EH (cell line): ENCODE measurements around the gene NEURL1B.
A peak's percentile ranks its signal among the peaks of the same experiment; 100 is the strongest.
"Not testable (repeated sequence)": the region's sequence is repeated elsewhere in the genome, so short reads cannot be mapped to it uniquely, and the experiment has no call there.

ENCODE experiments used
- DNase-seq: peaks from one replicate; pipeline ENCODE4 v3.0.0-alpha.2; 2015; ENCODE audit warnings: low read depth

NEURL1B gene, protein sequence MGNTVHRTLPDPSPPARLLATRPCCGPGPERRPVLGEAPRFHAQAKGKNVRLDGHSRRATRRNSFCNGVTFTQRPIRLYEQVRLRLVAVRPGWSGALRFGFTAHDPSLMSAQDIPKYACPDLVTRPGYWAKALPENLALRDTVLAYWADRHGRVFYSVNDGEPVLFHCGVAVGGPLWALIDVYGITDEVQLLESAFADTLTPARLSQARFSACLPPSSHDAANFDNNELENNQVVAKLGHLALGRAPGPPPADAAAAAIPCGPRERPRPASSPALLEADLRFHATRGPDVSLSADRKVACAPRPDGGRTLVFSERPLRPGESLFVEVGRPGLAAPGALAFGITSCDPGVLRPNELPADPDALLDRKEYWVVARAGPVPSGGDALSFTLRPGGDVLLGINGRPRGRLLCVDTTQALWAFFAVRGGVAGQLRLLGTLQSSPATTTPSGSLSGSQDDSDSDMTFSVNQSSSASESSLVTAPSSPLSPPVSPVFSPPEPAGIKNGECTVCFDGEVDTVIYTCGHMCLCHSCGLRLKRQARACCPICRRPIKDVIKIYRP

GRCh38 chr5:172640822-172641358, at the start of gene NEURL1B:
Gene NEURL1B (plus strand): TSS chr5:172641263. CDS start chr5:172641407, 144 bp downstream.
- DNase-seq = peak; percentile 78

DNA sequence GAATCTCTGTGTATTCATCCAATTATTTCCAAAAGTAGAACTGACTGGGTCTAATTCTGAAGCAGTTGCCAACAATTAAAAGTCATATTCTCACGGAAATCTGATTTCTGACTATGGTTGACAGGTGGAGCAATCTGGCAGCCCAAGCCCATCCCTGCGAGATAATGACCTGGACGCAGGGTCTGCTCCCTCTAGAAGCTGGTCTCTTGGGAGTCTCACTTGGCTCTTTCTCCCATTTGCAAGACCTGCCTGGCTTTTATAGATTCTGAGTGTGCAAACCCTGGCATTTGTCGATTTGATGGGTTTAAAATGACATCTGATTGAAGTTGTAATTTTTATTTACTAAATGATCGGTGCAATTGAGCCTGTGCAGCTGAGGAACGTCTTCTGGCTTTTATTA, 49.4 kb upstream of the NEURL1B start:
- no peak for DNase-seq

DNA sequence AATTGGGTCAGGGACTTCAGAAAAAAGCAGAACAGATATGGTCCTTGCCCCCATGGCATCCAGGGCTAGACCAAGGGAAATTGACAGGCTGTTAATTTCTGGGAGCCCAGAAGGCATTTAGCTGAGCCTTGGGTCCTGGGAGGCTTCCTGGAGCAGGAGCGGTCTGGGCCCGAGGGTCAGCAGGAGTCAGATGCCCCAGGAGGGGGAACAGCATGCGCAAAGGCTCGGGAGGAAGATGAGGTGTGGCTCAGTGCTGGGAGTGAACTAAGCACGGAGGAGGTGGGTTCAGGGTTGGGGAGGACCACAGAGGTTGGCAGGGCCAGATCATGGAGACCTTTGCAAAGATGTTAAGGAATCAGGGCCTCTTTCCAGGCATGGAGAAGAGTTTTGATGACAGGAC, 48.2 kb upstream of the NEURL1B start:
- no peak for DNase-seq

DNA sequence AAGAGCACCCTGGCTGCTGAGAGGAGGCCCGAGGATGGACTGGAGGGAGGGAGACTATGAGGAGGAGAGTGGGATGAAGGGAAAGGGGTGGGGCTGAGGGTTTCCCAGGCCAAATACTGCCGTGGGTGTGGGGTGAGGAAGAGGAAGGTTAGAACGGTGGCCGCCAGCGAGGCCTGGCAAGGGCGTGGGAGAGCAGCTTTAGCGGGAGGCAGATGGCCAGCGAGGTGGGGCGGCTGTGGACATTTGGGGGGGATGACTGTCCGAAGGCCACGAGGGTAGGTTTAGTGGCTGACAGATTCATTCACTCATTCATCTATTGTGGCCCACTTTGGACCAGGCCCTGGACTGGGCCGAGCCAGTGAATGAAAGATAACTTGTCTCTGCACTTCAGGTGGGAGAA, 47.8 kb upstream of the NEURL1B start:
- no peak for DNase-seq

DNA sequence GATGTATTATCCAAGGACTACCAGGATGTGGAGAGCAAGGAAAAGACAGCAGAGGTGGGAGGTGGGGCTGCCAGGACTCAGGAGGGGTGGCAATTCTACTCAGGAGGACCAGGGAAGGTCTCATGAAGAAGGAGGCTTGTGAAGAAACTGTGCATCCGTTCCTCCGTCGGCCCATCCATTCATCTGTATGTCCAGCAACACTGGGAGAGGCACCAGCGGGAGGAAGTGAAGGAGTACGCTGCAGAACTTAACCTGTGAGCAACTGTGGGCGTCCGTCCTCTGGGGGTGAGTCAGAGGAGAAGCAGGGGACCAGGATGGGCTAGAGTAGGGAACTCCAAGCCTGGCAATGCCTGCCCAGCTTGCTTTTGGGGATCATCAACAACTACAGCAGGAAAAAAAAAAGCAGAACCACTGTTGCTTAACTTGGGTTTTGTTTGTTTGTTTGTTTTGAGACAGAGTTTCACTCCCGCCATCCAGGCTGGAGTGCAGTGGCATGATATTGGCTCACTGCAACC, 47.3 kb upstream of the NEURL1B start:
- no peak for DNase-seq

DNA sequence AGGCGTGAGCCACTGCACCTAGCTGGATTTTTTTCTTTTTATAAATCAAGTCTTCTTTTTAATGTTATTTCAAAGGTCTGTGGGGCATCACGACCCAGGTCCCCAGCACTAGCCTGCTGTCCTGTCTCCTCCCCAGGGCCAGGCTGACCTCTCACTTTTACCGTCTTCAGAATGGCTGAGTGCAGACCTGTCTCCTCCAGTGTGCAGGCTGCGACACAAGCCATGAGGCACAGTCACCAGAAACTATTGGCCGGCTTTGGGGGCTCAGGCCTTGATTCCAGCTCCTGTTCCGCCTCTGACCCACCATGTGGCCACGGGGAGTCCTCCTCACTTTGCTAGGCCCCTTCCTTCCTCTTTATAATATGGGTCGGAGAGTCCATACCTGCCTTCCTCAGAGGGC, 46.6 kb upstream of the NEURL1B start:
- no peak for DNase-seq

DNA sequence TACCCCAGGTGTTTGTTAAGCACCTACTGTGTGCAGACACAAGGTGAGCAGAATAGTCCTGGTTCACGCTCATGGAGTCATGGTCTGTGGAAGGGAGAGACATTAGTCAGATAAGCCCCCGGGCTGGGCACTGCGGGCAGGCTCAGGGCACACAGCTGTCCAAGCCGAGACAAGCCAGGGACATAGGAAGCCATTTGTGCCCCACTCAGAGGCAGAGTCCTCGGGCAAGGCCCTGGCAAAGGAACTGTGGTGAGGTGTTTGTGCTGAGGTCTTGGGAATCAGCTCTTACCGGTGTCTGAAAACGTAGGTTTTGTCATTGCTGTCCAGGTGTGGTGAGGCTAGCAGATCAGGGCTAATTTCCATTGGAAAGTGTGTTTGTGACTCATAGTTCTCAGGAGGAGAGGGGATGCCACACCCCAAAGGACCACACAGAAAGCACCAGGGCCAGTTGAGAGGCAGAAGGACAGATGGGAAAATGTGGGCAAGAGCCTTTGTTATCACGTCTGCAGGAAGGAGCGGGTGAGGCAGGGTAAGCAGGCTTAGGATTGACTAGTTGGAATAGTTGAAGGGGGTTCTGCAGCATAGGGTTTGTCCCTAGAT, 46.1 kb upstream of the NEURL1B start:
- no peak for DNase-seq

GRCh38 chr5:172595596-172596455, 45.2 kb upstream of the NEURL1B start:
- no peak for DNase-seq

DNA sequence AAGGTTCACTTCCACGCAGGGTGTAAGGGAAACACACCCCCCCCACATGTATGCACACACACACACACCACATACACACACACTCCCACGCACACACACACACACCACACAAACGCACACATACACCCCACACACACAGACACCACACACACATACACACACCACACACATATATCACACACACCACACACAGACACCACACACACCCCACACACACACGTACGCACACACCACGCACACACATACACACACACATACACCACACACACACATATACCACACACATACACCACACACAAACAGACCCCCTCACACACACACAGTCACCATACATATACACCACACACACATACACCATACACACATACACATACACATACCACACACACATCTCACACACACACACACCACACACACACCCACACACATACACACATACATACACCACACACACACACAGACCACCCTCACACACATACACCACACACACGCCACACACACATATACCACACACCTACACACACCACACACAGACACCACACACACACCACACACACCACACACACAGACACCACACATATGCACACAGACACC, 44.3 kb upstream of the NEURL1B start:
- DNase-seq = no peak

- no peak for DNase-seq
These were observed 43.3 kb upstream of the NEURL1B start for GRCh38 chr5:172597755-172598155.

DNA sequence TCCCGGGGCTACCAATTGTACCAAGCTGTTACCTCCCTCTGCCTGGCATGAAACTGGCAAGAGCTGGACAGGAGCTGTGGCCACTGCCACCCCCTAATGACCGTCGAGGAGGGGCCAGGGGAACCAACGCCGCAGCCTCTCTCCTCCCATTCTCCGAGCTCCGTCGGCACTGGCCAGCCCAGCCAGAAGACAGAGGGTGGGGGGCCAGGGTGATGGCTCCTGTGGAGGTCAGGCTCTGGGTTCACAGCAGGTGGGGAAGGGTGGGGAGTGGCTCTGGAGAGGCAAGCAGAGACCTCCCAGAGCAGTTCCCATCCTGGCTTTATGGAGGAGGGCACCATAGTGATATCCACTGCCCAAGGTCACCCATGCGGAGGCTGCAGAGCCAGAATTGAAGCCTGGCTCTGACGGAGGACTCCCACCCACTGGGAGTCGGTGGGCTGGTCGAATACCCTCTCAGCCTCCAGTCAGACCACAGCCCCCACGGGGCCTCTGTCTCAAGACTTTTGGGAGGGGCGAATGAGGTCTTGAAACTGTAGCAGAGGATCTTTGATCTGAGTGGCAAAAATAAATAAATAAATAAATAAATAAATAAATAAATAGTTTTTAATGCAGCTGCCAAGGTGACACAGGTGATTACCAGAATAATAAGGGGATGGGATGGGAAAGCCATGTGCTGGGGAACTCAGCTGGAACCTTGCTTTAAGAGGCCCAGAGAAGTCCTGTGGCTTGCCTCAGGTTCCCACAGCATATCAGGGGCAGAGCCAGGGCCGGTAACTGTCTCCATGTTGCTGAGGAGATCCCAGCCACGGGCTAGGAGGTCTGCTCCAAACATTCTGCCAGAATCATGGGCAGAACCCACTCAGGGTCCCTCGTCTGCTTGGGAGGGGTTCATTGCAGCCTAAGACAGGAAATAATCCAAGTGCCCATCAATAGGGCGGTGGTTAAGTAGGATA, 42.5 kb upstream of the NEURL1B start:
- DNase-seq = no peak

DNA sequence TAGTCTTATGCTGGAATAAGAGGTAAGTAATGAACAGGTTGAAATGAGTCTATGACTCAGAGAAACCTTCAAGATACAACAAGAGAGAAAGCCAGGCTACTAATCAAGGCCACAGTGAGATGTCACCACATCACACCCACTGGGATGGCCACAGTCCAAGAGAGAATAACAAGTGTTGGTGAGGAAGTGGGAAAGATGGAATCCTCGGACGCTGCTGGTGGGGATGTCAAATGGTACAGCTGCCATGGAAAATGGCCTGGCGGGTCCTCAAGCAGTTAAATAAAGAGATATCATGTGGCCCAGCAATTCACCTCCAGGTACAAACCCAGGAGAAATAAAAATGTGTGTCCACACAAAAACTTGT, 41.9 kb upstream of the NEURL1B start:
- no peak for DNase-seq

- DNase-seq = no peak
These were observed 40.5 kb upstream of the NEURL1B start for GRCh38 chr5:172600571-172600970.

- DNase-seq = not testable (repeated sequence)
These were observed 39.5 kb upstream of the NEURL1B start for GRCh38 chr5:172601576-172601975.

GRCh38 chr5:172602783-172603231, 38.3 kb upstream of the NEURL1B start:
- DNase-seq = peak; percentile 12

- peak; percentile 61 for DNase-seq
These were observed 37.7 kb upstream of the NEURL1B start for GRCh38 chr5:172603251-172603806.

- no peak for DNase-seq
These were observed 35.6 kb upstream of the NEURL1B start for GRCh38 chr5:172605466-172605865.

DNA sequence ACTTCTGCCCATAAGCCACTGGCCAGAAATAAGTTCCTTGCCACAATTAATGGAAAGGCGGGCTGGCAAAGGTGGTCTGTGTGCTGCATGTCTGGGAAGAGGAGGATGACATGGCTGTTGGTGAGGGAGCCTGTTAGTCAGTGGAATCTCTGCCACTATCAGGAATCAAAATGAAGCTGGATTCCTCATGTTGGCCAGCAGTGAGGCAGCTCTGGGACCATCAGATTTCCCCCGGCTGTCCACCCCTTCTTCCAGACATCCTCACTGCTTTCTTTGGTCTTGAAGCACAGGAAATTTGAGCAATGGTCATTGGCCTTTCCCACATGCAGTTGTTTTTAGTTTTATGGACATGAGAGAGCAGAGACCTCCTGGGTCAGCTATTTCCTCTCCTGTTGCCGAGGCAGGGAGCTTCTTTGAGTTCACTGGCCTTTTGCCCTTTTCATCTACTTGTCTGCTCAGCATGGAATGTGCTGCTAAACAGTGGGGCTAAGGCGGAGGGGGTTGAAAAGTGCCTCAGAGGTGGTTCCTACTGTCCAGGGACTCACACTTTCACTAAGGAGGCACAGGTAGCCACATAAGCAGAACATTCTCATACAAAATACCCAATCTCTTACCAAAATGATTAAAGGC, 34.8 kb upstream of the NEURL1B start:
- no peak for DNase-seq

DNA sequence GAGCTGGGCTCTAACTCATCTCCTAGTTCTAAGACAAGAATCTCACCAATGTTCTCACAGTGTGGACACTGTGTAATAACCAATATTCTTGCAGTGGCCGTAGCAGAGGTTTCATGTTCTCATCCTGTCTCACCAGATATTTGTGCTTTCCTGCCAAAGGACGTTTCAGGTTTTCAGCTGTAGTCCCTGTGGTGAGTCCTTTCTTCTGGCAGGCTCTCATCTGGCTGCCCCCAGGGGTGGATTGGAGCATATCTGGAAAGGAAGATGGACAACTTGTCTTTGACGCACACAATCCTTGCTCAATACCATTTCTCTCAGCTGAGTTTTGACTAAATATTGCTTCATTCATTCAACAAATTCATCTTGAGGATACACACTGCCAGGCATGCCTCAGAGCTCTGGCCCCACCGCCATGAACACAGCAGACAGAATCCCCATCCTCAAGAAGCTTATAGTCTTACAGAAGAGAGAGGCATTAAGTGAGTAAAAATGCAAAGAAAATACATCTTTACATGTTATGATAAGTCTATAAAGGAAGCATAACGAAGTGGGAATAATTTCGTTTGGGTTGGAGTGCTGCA, 33.8 kb upstream of the NEURL1B start:
- DNase-seq = no peak
